ENCODE results near the gene ZNF527. TPM values are rescaled to one million over a fixed set of nuclear protein-coding genes. Genes with fewer than 3 reads are reported as not detected.
A peak's percentile ranks its signal among the peaks of the same experiment; 100 is the strongest.

The ZNF527 gene
- total RNA-seq, 1 experiment from 2014 or later = 2.0 TPM

GRCh38 chr19:37370880-37371661, at the start of gene ZNF527 (continued):
- peak; percentile 85 for TF ChIP-seq ZBTB33 (IDR thresholded peaks at IDR 0.05; ENCODE audit: extremely low read depth, insufficient replicate concordance, low read length)

GRCh38 chr19:37329686-37330085, 41.2 kb upstream of the ZNF527 start:
- CTCF ChIA-PET = no interaction called here
- peak; percentile 37; the same call in 1 of the 2 replicates for TF ChIP-seq RAD21 (IDR thresholded peaks at IDR 0.05; ENCODE audit: low read depth)
- no peak for TF ChIP-seq ZBTB33 (IDR thresholded peaks at IDR 0.05; ENCODE audit: extremely low read depth, insufficient replicate concordance, low read length)
- no peak for TF ChIP-seq ATF3 (IDR thresholded peaks at IDR 0.05)
- no peak for TF ChIP-seq REST (IDR thresholded peaks at IDR 0.05; ENCODE audit: low read depth)
- no peak for TF ChIP-seq SRF (IDR thresholded peaks at IDR 0.05; ENCODE audit: low read depth)
- TF ChIP-seq POLR2A (IDR thresholded peaks at IDR 0.05; ENCODE audit: borderline replicate concordance, extremely low read depth, insufficient read depth, insufficient read length) = no peak
- no peak for TF ChIP-seq CBX3 (IDR thresholded peaks at IDR 0.05; ENCODE audit: low read depth)
- peak in 2 of 3 experiments; percentile 25 to 40; a peak in 2 of 6 replicates for TF ChIP-seq CTCF (IDR thresholded peaks at IDR 0.05 in 2 of 3, conservative IDR thresholded peaks at IDR 0.05 in 1 of 3; ENCODE audit: borderline replicate concordance in 1 of 3, insufficient read depth in 1 of 3, low read depth in 2 of 3, low read length in 2 of 3)
- no peaks in the 10 kb centered on the region for H4K20me1 ChIP-seq (ENCODE audit: insufficient read depth)
- RAD21 ChIA-PET (ENCODE audit: low non-redundant PET in 1 of 2, low total read pairs in 2 of 2, uncharacterized antibody in 2 of 2, unreplicated experiment in 2 of 2) = no interaction called here
- no peaks in the 10 kb centered on the region for H3K9me2 ChIP-seq (ENCODE audit: insufficient read depth)
- no peaks in the 10 kb centered on the region for H3K27me3 ChIP-seq (ENCODE audit: insufficient read depth, low read length)
- BruUV-seq (replicated peaks) = no TSS peak
- intact Hi-C loops (cut with micrococcal nuclease) = no loop called here
- POLR2A ChIA-PET = no interaction called here
- H3K4me1 ChIP-seq (ENCODE audit: control insufficient read depth in 1 of 2, insufficient read depth in 2 of 2, low read length in 2 of 2) = no peaks in the 10 kb centered on the region
- H3K4me2 ChIP-seq (ENCODE audit: low read length) = no peak overlapping the region
- DNase-seq (ENCODE audit: low read depth, low spot score) = no peak
- H3K27ac ChIP-seq (ENCODE audit: low read depth, low read length) = no peak overlapping the region
- H3K4me3 ChIP-seq (replicated peaks in 1 of 2; ENCODE audit: low read depth in 1 of 2, low read length in 2 of 2) = no peak overlapping the region
- 0 out of 2 replicates have a peak, but pooled peaks cover 3% of the 10 kb centered on the region for H3K79me2 ChIP-seq (ENCODE audit: insufficient read depth, low read length)
- no peak overlapping the region for H3K9ac ChIP-seq (ENCODE audit: low read length)
- H3K36me3 ChIP-seq (ENCODE audit: control insufficient read depth in 1 of 2, insufficient read depth in 2 of 2, low read length in 2 of 2) = peaks cover 9 to 35% of the 10 kb centered on the region in 2 experiments; a peak in 3 of 4 replicates
- no peak overlapping the region for H2AFZ ChIP-seq (ENCODE audit: low read depth, low read length, poor library complexity, severe bottlenecking)
- ATAC-seq = peak; percentile 55
- peaks cover 0 to 4% of the 10 kb centered on the region in 2 experiments; a peak in 1 of 4 replicates for H3K9me3 ChIP-seq (ENCODE audit: control insufficient read depth in 1 of 2, insufficient read depth in 1 of 2, low read depth in 1 of 2, low read length in 2 of 2)
